HCT116 (cell line): Measurements from ENCODE around the gene LRRC46. TPM values are rescaled to one million over a fixed set of nuclear protein-coding genes. Genes with fewer than 3 reads are reported as not detected.

Experiments
- ATF3 ChIP-seq: IDR thresholded peaks from 2 replicates; pipeline ENCODE4 v1.6.1; 2012
- CBX3 ChIP-seq: IDR thresholded peaks from 2 replicates; pipeline ENCODE4 v1.6.1; 2012; ENCODE audit warnings: low read depth
- CEBPB ChIP-seq: IDR thresholded peaks from 2 replicates; pipeline ENCODE4 v1.6.1; 2012; ENCODE audit warnings: low read depth
- ELF1 ChIP-seq: IDR thresholded peaks from 2 replicates; pipeline ENCODE4 v1.6.1; 2012; ENCODE audit warnings: low read depth, borderline replicate concordance
- FOSL1 ChIP-seq: IDR thresholded peaks from 2 replicates; pipeline ENCODE4 v1.6.1; 2012; ENCODE audit warnings: low read depth
- POLR2A ChIP-seq: IDR thresholded peaks from 2 replicates; pipeline ENCODE4 v1.7.0; 2011; ENCODE audit warnings: borderline replicate concordance; ENCODE audit not compliant: insufficient read depth, insufficient read length; ENCODE audit errors: extremely low read depth
- REST ChIP-seq: IDR thresholded peaks from 2 replicates; pipeline ENCODE4 v1.6.1; 2012; ENCODE audit warnings: low read depth
- SP1 ChIP-seq: IDR thresholded peaks from 2 replicates; pipeline ENCODE4 v1.6.1; 2012; ENCODE audit warnings: low read depth
- SRF ChIP-seq: IDR thresholded peaks from 2 replicates; pipeline ENCODE4 v1.6.1; 2012; ENCODE audit warnings: low read depth
- TCF7L2 ChIP-seq: IDR thresholded peaks from 2 replicates; pipeline ENCODE4 v1.7.0; 2011; ENCODE audit warnings: borderline replicate concordance, inconsistent platforms; ENCODE audit not compliant: insufficient read depth, insufficient read length; ENCODE audit errors: extremely low read depth
- YY1 ChIP-seq: IDR thresholded peaks from 2 replicates; pipeline ENCODE4 v1.6.1; 2011; ENCODE audit warnings: low read length, low read depth, moderate library complexity, mild to moderate bottlenecking; ENCODE audit not compliant: insufficient replicate concordance; ENCODE audit errors: extremely low read depth
- ZNF274 ChIP-seq: fragments of 200-500 bp; sonication (Bioruptor generic); IDR thresholded peaks from 2 replicates; pipeline ENCODE4 v1.6.1; 2014; ENCODE audit warnings: mild to moderate bottlenecking, low read depth, low read length, inconsistent platforms
- total RNA-seq: library from RNA; stranded (reverse); gene quantifications from one replicate; pipeline ENCODE4 v1.2.1, GENCODE V29; 2021; ENCODE audit not compliant: unreplicated experiment

LRRC46 gene
- total RNA-seq, 1 experiment from 2014 or later: 0.76 TPM

DNA sequence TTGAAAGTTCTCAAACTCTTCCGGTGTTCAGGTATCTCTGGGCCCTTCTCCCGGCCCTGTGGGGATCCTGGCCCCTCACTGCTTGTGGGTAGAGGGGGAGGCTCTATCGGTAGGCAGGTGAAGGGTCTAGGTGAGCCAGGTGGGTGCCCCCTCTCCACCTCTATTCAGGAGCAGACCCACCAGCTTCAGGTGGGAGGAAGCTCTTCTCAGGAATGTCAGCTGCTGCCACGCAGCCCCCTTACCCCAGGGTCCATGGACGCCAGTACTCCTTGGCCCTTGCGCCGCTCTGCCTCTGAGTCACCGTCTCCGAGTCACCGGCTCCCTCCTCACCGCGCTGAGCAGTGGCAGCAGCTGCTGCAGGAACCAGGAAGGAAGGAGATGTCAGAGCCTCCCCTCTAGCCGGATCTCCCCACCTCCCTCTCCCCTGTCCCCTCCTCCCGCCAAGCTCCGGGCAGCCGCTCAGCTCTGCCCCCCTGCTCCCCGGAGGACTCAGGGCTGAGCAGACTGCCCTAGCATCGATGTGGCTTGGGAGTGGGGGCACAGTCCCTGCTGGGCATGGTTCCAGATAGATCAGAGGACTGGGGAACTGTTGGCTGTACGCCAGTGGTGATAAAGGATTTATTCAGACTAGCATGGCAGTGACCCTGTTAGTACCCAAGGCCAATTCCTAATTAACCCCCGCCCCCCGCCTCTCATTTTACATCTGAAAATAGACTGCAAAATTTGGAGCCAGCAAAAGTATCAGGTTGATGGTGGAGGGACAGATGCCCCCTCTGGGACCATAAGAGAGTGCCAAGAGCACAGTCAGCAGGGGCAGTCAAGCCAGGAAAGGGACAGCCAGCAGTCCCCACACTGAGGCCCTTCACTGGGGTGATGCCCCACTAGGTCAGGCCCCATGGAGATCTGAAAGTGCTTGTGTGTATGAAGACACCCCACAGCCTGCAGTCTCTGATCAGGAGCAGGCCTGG lies 9.8 kb upstream of the LRRC46 start, which contains the start of gene OSBPL7 (continued):
- peak; percentile 28 for TF ChIP-seq TCF7L2
- TF ChIP-seq ELF1: no peak; the same call in 1 of the 2 replicates
- peak; percentile 59 for TF ChIP-seq POLR2A
- TF ChIP-seq REST: no peak
- TF ChIP-seq FOSL1: no peak
- no peak for TF ChIP-seq CEBPB
- TF ChIP-seq ATF3: no peak
- no peak; the same call in 1 of the 2 replicates for TF ChIP-seq SP1
- TF ChIP-seq YY1: peak; percentile 81
- no peak for TF ChIP-seq SRF
- TF ChIP-seq CBX3: no peak
- TF ChIP-seq ZNF274: no peak
